ENCODE measurements around the gene SCYL1.

GRCh38 chr11:65493367-65494176 lies 31.3 kb upstream of the SCYL1 start:
- no peak for TF ChIP-seq REST (IDR thresholded peaks at IDR 0.05; ENCODE audit: insufficient read depth in 1 of 2, low read depth in 2 of 2, low read length in 2 of 2)
- TF ChIP-seq SIN3A (IDR thresholded peaks at IDR 0.05; ENCODE audit: borderline replicate concordance, insufficient read depth, low read length) = no peak

All from PFSK-1 (cell line).